Common myeloid progenitor, CD34-positive (primary cell): ENCODE results near the gene RBM28.
A peak's percentile ranks its signal among the peaks of the same experiment; 100 is the strongest.

Source experiments
- CTCF ChIA-PET: fragments of 350-600 bp; sonication (Branson Sonifier 250); formaldehyde crosslinking; loops from one replicate; lab custom pipeline; 2021; ENCODE audit warnings: antibody characterized with exemption; lab: Charles Lee
- POLR2A ChIA-PET: fragments of 350-600 bp; sonication (Branson Sonifier 250); formaldehyde crosslinking; loops from one replicate; lab custom pipeline; 2021; ENCODE audit warnings: antibody characterized with exemption; lab: Charles Lee
- DNase-seq, 3 donors: peaks; one replicate each; pipeline versions ENCODE4 v3.0.0 to v3.0.0-alpha.2; 2013
- H3K27ac ChIP-seq, 2 experiments: 1 replicate in 1 of 2; 2 replicates in 1 of 2; pipeline ENCODE4 v1.7.0; 2013; ENCODE audit warnings: inconsistent platforms in 2 of 2, low read length in 2 of 2, mild to moderate bottlenecking in 2 of 2, low read depth in 1 of 2, moderate library complexity in 1 of 2; ENCODE audit not compliant: severe bottlenecking in 2 of 2, insufficient read depth in 1 of 2, poor library complexity in 1 of 2
- H3K27me3 ChIP-seq, 5 experiments: replicated peaks in 2 of 5; 1 replicate in 3 of 5; 2 replicates in 2 of 5; pipeline versions ENCODE4 v1.6.1 to v1.7.0; 2013; ENCODE audit warnings: low read length in 4 of 5, mild to moderate bottlenecking in 2 of 5, moderate library complexity in 2 of 5, inconsistent platforms in 1 of 5; ENCODE audit not compliant: insufficient read depth in 5 of 5, control insufficient read depth in 4 of 5
- H3K36me3 ChIP-seq, 4 experiments: 1 replicate in 2 of 4; 2 replicates in 2 of 4; pipeline versions ENCODE4 v1.6.1 to v1.7.0; 2013; ENCODE audit warnings: low read length in 3 of 4, control low read depth in 1 of 4, mild to moderate bottlenecking in 1 of 4; ENCODE audit not compliant: control insufficient read depth in 4 of 4, insufficient read depth in 4 of 4
- H3K4me1 ChIP-seq, 4 experiments: 1 replicate in 3 of 4; 2 replicates in 1 of 4; pipeline versions ENCODE4 v1.6.1 to v1.7.1; 2013; ENCODE audit warnings: low read length in 3 of 4, mild to moderate bottlenecking in 3 of 4, control low read depth in 1 of 4, inconsistent platforms in 1 of 4, moderate library complexity in 1 of 4; ENCODE audit not compliant: control insufficient read depth in 4 of 4, insufficient read depth in 4 of 4; ENCODE audit errors: control extremely low read depth in 1 of 4
- H3K4me3 ChIP-seq, 7 experiments: 1 replicate in 4 of 7; 2 replicates in 3 of 7; pipeline versions ENCODE4 v1.5.1 to v1.7.0; 2013; ENCODE audit warnings: mild to moderate bottlenecking in 7 of 7, low read length in 6 of 7, moderate library complexity in 6 of 7, inconsistent platforms in 2 of 7, low read depth in 2 of 7, control low read depth in 1 of 7; ENCODE audit not compliant: insufficient read depth in 4 of 7, control insufficient read depth in 1 of 7; ENCODE audit errors: extremely low read depth in 1 of 7
- H3K9me3 ChIP-seq, 5 experiments: 1 replicate in 4 of 5; 2 replicates in 1 of 5; pipeline versions ENCODE4 v1.6.1 to v1.7.1; 2013; ENCODE audit warnings: low read length in 4 of 5, mild to moderate bottlenecking in 2 of 5, inconsistent platforms in 1 of 5, low read depth in 1 of 5, moderate library complexity in 1 of 5; ENCODE audit not compliant: control insufficient read depth in 4 of 5, insufficient read depth in 2 of 5; ENCODE audit errors: control extremely low read depth in 1 of 5
- WGBS: methylation state at CpG from one replicate; pipeline ENCODE4 v1.1.5; 2013; ENCODE audit not compliant: insufficient coverage; 5-methylcytosine and 5-hydroxymethylcytosine counted together

The RBM28 gene

GRCh38 chr7:128321044-128321422 lies 22.7 kb downstream of the RBM28 start:
- peak overlapping the region in 1 of 7 experiments; percentile 4 for H3K4me3 ChIP-seq
- peak in 1 of 3 donors; percentile 39 for DNase-seq
- peaks cover 12 to 56% (median 34%) of the 10 kb centered on the region in 4 experiments for H3K36me3 ChIP-seq
- POLR2A ChIA-PET, result interaction anchor here (0.7 kb wide), 1 partner anchor 14 kb away, joined by 3 read pairs; no protein-coding TSS in a partner anchor
- H3K27me3 ChIP-seq, result no peaks in the 10 kb centered on the region
- peaks cover 25 to 68% (median 58%) of the 10 kb centered on the region in 4 experiments for H3K4me1 ChIP-seq
- H3K27ac ChIP-seq, result peak overlapping the region in 1 of 2 experiments; percentile 56
- no peaks in the 10 kb centered on the region for H3K9me3 ChIP-seq
- CTCF ChIA-PET, result interaction anchor here (1.2 to 3.2 kb wide), 14 partner anchors 11 to 616 kb away, joined by 3 to 18 read pairs (median 4); no protein-coding TSS in a partner anchor
- WGBS, result 71% methylated on average over 4 of the region's 5 CpGs

DNA sequence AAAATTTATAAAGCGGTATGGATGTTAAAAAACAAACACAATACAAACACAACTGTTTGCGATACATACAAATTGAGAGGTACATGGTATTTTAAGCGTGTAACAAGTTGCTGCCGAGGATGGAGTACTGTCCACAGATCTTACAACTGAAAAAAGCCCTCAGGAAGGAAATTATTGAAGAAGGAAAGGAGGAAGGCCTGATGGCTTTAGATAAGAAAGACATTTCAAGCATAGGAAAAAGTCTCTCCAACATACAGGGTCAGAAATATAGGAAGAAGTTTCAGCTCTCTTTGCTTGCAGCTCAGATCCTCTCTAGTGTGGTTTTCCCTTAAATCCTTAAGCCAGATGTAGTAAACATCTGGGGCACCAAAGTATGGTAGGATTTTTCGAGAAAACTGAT lies 25.0 kb downstream of the RBM28 start:
- ChIA-PET POLR2A (interaction anchor here (0.6 to 0.7 kb wide), 3 partner anchors 47 to 404 kb away, joined by 3 to 6 read pairs (median 4); no protein-coding TSS in a partner anchor), CTCF (interaction anchor here (0.8 to 1.2 kb wide), 2 partner anchors 48 to 612 kb away, joined by 3 read pairs; no protein-coding TSS in a partner anchor)
- WGBS, result 0% methylated on average over 1 of the region's 5 CpGs
- peak; percentile 55 to 72 (median 61) for DNase-seq
- Histone ChIP-seq H3K4me1 (peaks cover 27 to 85% (median 67%) of the 10 kb centered on the region in 4 experiments), H3K9me3 (no peaks in the 10 kb centered on the region), H3K36me3 (peaks cover 7 to 54% (median 32%) of the 10 kb centered on the region in 4 experiments), H3K4me3 (peak overlapping the region in 3 of 7 experiments; percentile 5 to 57 (median 22)), H3K27me3 (no peaks in the 10 kb centered on the region), H3K27ac (peak overlapping the region; percentile 33 to 65)

DNA sequence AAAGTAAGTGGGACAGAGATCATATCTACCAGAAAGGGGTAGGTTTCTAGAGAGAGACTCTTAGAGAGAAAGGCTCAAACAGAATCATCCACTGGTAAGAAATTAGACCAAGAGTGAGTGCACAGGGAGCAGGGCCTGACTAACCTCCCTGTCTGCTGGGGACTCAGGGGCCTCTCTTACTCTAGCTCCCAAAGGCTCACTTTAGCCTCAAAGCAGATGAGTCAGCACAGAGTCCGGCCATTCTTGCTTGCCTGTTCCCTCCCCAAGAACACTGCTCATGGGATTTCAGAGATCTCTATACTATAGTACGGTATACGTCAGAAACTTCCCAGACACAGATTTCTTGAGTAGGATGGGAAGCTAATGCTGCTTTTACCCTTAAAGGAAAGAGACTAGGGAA lies 32.7 kb downstream of the RBM28 start:
- peaks cover 2 to 17% (median 10%) of the 10 kb centered on the region in 4 experiments for H3K4me1 ChIP-seq
- peaks cover 18 to 88% (median 79%) of the 10 kb centered on the region in 4 experiments for H3K36me3 ChIP-seq
- no peak overlapping the region for H3K27ac ChIP-seq
- no peak for DNase-seq
- 100% methylated on average over 3 of the region's 3 CpGs for WGBS
- no peaks in the 10 kb centered on the region for H3K27me3 ChIP-seq
- H3K4me3 ChIP-seq, result no peak overlapping the region
- no peaks in the 10 kb centered on the region for H3K9me3 ChIP-seq
- CTCF ChIA-PET, result interaction anchor here (2.0 kb wide), 1 partner anchor 10 kb away, joined by 5 read pairs; no protein-coding TSS in a partner anchor
- POLR2A ChIA-PET, result interaction anchor here (0.6 kb wide), 1 partner anchor 75 kb away, joined by 3 read pairs; no protein-coding TSS in a partner anchor

DNA sequence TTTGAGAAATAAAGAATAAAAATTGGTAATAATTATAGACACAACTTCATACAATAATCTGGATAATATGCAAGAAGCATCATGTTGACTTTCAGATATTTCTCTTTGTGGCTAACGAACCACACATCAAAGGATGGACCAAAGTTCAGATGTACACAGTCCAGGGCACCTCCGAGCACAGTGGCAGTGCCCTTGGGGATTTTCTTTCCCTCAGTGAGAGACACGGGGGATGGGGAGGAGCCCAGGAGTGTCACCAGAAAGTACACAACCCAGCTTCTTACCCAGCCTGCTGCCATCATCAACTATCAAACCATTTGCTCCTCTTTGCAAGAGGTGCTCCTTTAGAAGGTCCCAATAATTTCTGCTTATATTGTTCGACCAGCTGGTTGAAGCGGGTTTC lies 33.2 kb downstream of the RBM28 start:
- 81% methylated on average over 3 of the region's 5 CpGs for WGBS
- H3K4me3 ChIP-seq, result no peak overlapping the region
- no peaks in the 10 kb centered on the region for H3K9me3 ChIP-seq
- no peak overlapping the region for H3K27ac ChIP-seq
- peaks cover 18 to 89% (median 78%) of the 10 kb centered on the region in 4 experiments for H3K36me3 ChIP-seq
- H3K4me1 ChIP-seq, result peaks cover 0 to 12% (median 9%) of the 10 kb centered on the region in 4 experiments
- CTCF ChIA-PET, result interaction anchor here (2.0 kb wide), 1 partner anchor 11 kb away, joined by 5 read pairs; no protein-coding TSS in a partner anchor
- DNase-seq, result no peak
- POLR2A ChIA-PET, result no interaction called here
- no peaks in the 10 kb centered on the region for H3K27me3 ChIP-seq

DNA sequence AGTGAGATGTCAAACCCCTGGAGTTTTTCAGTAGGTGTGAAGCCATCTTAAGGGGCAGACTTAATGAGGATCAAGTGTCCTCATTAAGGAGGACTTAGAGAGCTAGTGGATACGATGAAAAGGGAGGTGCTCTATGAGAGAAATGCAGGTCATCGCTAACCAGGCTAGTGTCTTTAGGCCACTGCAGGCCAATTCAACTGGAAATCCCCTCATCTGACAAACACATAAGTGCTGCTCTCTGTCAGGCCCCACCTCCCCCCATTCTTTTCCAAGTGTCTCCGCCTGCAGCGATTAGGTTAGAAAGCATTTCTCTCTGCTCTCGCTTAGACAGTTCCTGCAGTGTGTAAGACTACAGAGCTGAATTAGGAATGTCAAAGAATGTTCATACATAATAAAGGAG lies 33.7 kb downstream of the RBM28 start:
- peaks cover 0 to 8% (median 7%) of the 10 kb centered on the region in 4 experiments for H3K4me1 ChIP-seq
- no peak for DNase-seq
- POLR2A ChIA-PET, result no interaction called here
- H3K4me3 ChIP-seq, result no peak overlapping the region
- no peaks in the 10 kb centered on the region for H3K27me3 ChIP-seq
- H3K27ac ChIP-seq, result no peak overlapping the region
- CTCF ChIA-PET, result interaction anchor here (2.0 kb wide), 1 partner anchor 11 kb away, joined by 5 read pairs; no protein-coding TSS in a partner anchor
- WGBS, result no CpG with 5 or more reads among the region's 5 CpGs
- H3K36me3 ChIP-seq, result peaks cover 18 to 88% (median 78%) of the 10 kb centered on the region in 4 experiments
- no peaks in the 10 kb centered on the region for H3K9me3 ChIP-seq

- peaks cover 16 to 86% (median 75%) of the 10 kb centered on the region in 4 experiments for H3K36me3 ChIP-seq
- 89% methylated on average over 3 of the region's 6 CpGs for WGBS
- H3K4me3 ChIP-seq, result no peak overlapping the region
- no peak for DNase-seq
- ChIA-PET CTCF (no interaction called here), POLR2A (no interaction called here)
- H3K4me1 ChIP-seq, result no peaks in the 10 kb centered on the region
- no peaks in the 10 kb centered on the region for H3K27me3 ChIP-seq
- H3K27ac ChIP-seq, result no peak overlapping the region
- H3K9me3 ChIP-seq, result no peaks in the 10 kb centered on the region
These were observed 34.6 kb downstream of the RBM28 start for GRCh38 chr7:128309124-128309523.

DNA sequence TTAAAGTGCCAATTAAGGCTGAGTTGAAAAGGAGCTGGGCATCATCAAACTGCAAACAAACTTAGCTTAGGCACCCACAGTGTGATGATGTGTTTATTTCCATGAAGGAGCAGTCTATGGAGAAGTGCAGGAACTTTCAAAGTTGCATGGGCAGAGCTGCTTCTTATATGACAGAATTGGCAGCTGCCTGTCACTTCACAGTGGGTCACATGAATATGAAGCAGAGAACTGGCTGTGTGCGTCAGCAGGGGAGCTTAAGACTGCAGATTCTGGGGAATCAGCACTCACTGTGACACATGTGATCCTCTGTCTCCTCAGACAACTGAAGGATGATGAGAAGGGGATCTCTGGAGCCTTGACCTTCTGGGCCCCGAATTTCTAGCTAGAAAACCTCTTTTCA lies 36.6 kb downstream of the RBM28 start:
- DNase-seq, result no peak
- H3K27me3 ChIP-seq, result no peaks in the 10 kb centered on the region
- H3K4me3 ChIP-seq, result no peak overlapping the region
- no peaks in the 10 kb centered on the region for H3K9me3 ChIP-seq
- WGBS, result 100% methylated on average over 2 of the region's 2 CpGs
- no peak overlapping the region for H3K27ac ChIP-seq
- H3K4me1 ChIP-seq, result no peaks in the 10 kb centered on the region
- ChIA-PET POLR2A (interaction anchor here (1.0 kb wide), 1 partner anchor 14 kb away, joined by 3 read pairs; no protein-coding TSS in a partner anchor), CTCF (no interaction called here)
- H3K36me3 ChIP-seq, result peaks cover 10 to 92% (median 67%) of the 10 kb centered on the region in 4 experiments
